Upper lobe of left lung (tissue), 6 donors: Measurements from ENCODE around the gene NFE2L1. TPM values are rescaled to one million over a fixed set of nuclear protein-coding genes. Genes with fewer than 3 reads are reported as not detected.

Experiments
- ATAC-seq, 2 donors: fragments of 200-7000 bp; cut with Tn5 transposase; one replicate each; pipeline ENCODE4 v1.9.1; 2022; ENCODE audit warnings: mild to moderate bottlenecking in 2 of 2, moderate library complexity in 2 of 2; ENCODE audit not compliant: low FRiP score in 2 of 2
- DNase-seq, 2 donors: peaks; one replicate each; pipeline ENCODE4 v3.0.0-alpha.2; 2019 to 2020
- H3K27ac ChIP-seq, 4 donors: fragments of 200-600 bp; sonication (generic); one replicate each; pipeline ENCODE4 v1.5.1; 2016 to 2019
- H3K27me3 ChIP-seq, 4 donors: fragments of 200-600 bp; sonication (generic); one replicate each; pipeline ENCODE4 v1.5.1; 2017 to 2019
- H3K36me3 ChIP-seq, 4 donors: fragments of 200-600 bp; sonication (generic); one replicate each; pipeline ENCODE4 v1.5.1; 2016 to 2019
- H3K4me1 ChIP-seq, 4 donors: fragments of 200-600 bp; sonication (generic); one replicate each; pipeline ENCODE4 v1.5.1; 2018 to 2019
- H3K4me3 ChIP-seq, 4 donors: fragments of 200-600 bp; sonication (generic); one replicate each; pipeline ENCODE4 v1.5.1; 2017 to 2019; ENCODE audit warnings: mild to moderate bottlenecking in 2 of 4, moderate library complexity in 1 of 4
- H3K9me3 ChIP-seq, 4 donors: fragments of 200-600 bp; sonication (generic); one replicate each; pipeline ENCODE4 v1.5.1; 2018 to 2019
- CTCF ChIP-seq, 6 experiments: fragments of 450-650 bp in 4 of 6; fragments of 200-600 bp in 2 of 6; sonication (generic) in 2 of 6; IDR thresholded peaks; one replicate each; pipeline ENCODE4 v1.5.1; 2016 to 2019; ENCODE audit warnings: antibody characterized with exemption in 6 of 6
- EP300 ChIP-seq, 4 donors: sonication (generic); formaldehyde crosslinking; IDR thresholded peaks; one replicate each; pipeline ENCODE4 v1.5.1; 2017; ENCODE audit warnings: antibody characterized with exemption in 4 of 4, control low read depth in 2 of 4
- POLR2A ChIP-seq, 4 donors: fragments of 450-650 bp; IDR thresholded peaks; one replicate each; pipeline ENCODE4 v1.5.1; 2016 to 2017; ENCODE audit warnings: antibody characterized with exemption in 4 of 4, mild to moderate bottlenecking in 2 of 4
- POLR2AphosphoS5 ChIP-seq, 2 donors: sonication (generic); formaldehyde crosslinking; IDR thresholded peaks; one replicate each; pipeline ENCODE4 v1.5.1; 2017; ENCODE audit warnings: antibody characterized with exemption in 2 of 2
- WGBS, 2 donors: methylation state at CpG; one replicate each; pipeline ENCODE4 v1.1.5; 2017 to 2018; 5-methylcytosine and 5-hydroxymethylcytosine counted together
- total RNA-seq, 6 donors: library from RNA; depleted of rRNA in 4 of 6; stranded (reverse); fragments of >200 nt in 4 of 6; gene quantifications; one replicate each; pipeline versions ENCODE4 v1.1.0 to v1.2.1, GENCODE V29; 2016 to 2021
- donor health status: DM: no; HTN: no; CAD: no; lungs with moderate emphysema.
- donor health status: DM: no; HTN: yes; CAD: no; lungs with severe emphysema.

Gene NFE2L1
- total RNA-seq, 6 donors from 2014 or later: 105 to 203 (median 148) TPM

- no peak overlapping the region for H3K4me3 ChIP-seq
- no peaks in the 10 kb centered on the region for H3K9me3 ChIP-seq
- ATAC-seq (no peak), DNase-seq (no peak)
- peaks cover 7 to 12% (median 9%) of the 10 kb centered on the region in 4 donors for H3K4me1 ChIP-seq
- no peak overlapping the region for H3K27ac ChIP-seq
- H3K36me3 ChIP-seq: peaks cover 0 to 3% (median 0%) of the 10 kb centered on the region in 4 donors
- 86 to 89% methylated on average over 4 of the region's 4 CpGs for WGBS, 2 donors
- TF ChIP-seq CTCF (IDR thresholded peaks at IDR 0.05) (no peak), EP300 (IDR thresholded peaks at IDR 0.05) (no peak), POLR2A (IDR thresholded peaks at IDR 0.05) (no peak), POLR2AphosphoS5 (IDR thresholded peaks at IDR 0.05) (no peak)
- no peaks in the 10 kb centered on the region for H3K27me3 ChIP-seq
These were observed 47.5 kb downstream of the NFE2L1 start for GRCh38 chr17:48095611-48096010.

GRCh38 chr17:48100160-48100559 lies 52.0 kb downstream of the NFE2L1 start:
- Histone ChIP-seq H3K4me3 (peak overlapping the region; percentile 67 to 84 (median 78)), H3K4me1 (peaks cover 7 to 20% (median 10%) of the 10 kb centered on the region in 4 donors), H3K27ac (peak overlapping the region; percentile 61 to 96 (median 81)), H3K36me3 (no peaks in the 10 kb centered on the region), H3K9me3 (no peaks in the 10 kb centered on the region), H3K27me3 (no peaks in the 10 kb centered on the region)
- ATAC-seq (no peak), DNase-seq (no peak)
- 45 to 53% methylated on average over 10 of the region's 10 CpGs for WGBS, 2 donors
- TF ChIP-seq EP300 (IDR thresholded peaks at IDR 0.05) (no peak), POLR2AphosphoS5 (IDR thresholded peaks at IDR 0.05) (no peak), CTCF (IDR thresholded peaks at IDR 0.05) (no peak), POLR2A (IDR thresholded peaks at IDR 0.05) (no peak)

GRCh38 chr17:48100591-48101011 lies 52.4 kb downstream of the NFE2L1 start:
- Histone ChIP-seq H3K27ac (peak overlapping the region; percentile 61 to 96 (median 81)), H3K9me3 (no peaks in the 10 kb centered on the region), H3K4me1 (peaks cover 7 to 20% (median 10%) of the 10 kb centered on the region in 4 donors), H3K36me3 (no peaks in the 10 kb centered on the region), H3K4me3 (peak overlapping the region; percentile 67 to 84 (median 78)), H3K27me3 (no peaks in the 10 kb centered on the region)
- peak in 1 of 2 donors; percentile 67 for DNase-seq
- WGBS, 2 donors: 1 to 2% methylated on average over 17 to 23 of the region's 23 CpGs
- peak; percentile 41 to 52 for ATAC-seq
- TF ChIP-seq POLR2AphosphoS5 (IDR thresholded peaks at IDR 0.05): no peak
- no peak for TF ChIP-seq POLR2A (IDR thresholded peaks at IDR 0.05)
- no peak for TF ChIP-seq CTCF (IDR thresholded peaks at IDR 0.05)
- TF ChIP-seq EP300 (IDR thresholded peaks at IDR 0.05): no peak

- TF ChIP-seq POLR2AphosphoS5 (IDR thresholded peaks at IDR 0.05) (peak; percentile 39 to 88), CTCF (IDR thresholded peaks at IDR 0.05) (peak in 1 of 6 experiments; percentile 38), EP300 (IDR thresholded peaks at IDR 0.05) (no peak), POLR2A (IDR thresholded peaks at IDR 0.05) (peak in 2 of 4 donors; percentile 66 to 79)
- Histone ChIP-seq H3K4me1 (peaks cover 7 to 20% (median 10%) of the 10 kb centered on the region in 4 donors), H3K27ac (peak within 1 kb of the TSS; percentile 61 to 96 (median 81)), H3K27me3 (no peaks in the 10 kb centered on the region), H3K4me3 (peak within 1 kb of the TSS; percentile 67 to 84 (median 78)), H3K9me3 (no peaks in the 10 kb centered on the region), H3K36me3 (no peaks in the 10 kb centered on the region)
- ATAC-seq (peak; percentile 98 to 99), DNase-seq (peak; percentile 96 to 99)
- 0 to 1% methylated on average over 22 to 70 of the region's 79 CpGs for WGBS, 2 donors
These were observed 53.0 kb downstream of the NFE2L1 start, which contains the start of gene CBX1 for GRCh38 chr17:48101012-48101720. TSS of gene CBX1 (minus strand) at chr17:48101478. CDS start at chr17:48077004, 24,474 bp downstream.
